HK-2 (cell line): ENCODE results near the gene TAPBPL.

Source experiments
- DNase-seq: peaks from one replicate; pipeline ENCODE4 v3.0.0-alpha.2; 2018; ENCODE audit not compliant: unreplicated experiment

Gene TAPBPL

GRCh38 chr12:6437586-6437985 lies 14.3 kb upstream of the TAPBPL start:
- no peak for DNase-seq

GRCh38 chr12:6438345-6438744 lies 13.5 kb upstream of the TAPBPL start:
- no peak for DNase-seq

GRCh38 chr12:6440391-6440790 lies 11.5 kb upstream of the TAPBPL start:
- no peak for DNase-seq

- DNase-seq: no peak
Measured at GRCh38 chr12:6442836-6443235, 9.0 kb upstream of the TAPBPL start.

DNA sequence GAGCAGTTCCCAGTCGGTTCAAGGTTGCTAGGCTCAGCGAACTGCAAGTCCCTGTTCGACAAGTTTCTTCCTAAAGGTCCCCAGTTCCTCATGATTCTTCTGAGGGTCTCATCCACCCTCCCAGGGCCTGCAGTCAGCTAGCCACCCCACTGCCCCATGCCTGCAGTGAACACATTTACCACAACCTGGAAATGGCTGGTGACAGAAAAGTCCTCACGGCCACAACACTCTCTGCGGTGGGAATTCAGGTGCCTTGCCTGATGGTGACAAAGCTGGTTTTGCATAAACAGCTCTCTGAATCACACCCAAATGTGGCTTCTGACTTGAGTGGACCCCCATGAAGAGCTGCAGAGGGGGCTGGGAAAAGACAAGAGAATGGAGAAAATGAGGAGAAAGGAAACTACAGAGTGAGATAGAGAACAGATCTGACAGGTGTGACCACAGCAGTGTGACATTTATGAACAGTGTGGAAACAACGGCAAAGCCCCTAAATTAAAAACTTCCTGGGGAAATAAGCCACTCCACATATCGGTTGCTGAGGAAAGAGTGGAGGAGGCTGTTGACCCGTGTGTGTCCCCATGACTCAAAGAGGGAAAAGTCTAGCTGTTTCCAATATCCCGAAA lies 8.4 kb upstream of the TAPBPL start:
- DNase-seq: no peak

DNA sequence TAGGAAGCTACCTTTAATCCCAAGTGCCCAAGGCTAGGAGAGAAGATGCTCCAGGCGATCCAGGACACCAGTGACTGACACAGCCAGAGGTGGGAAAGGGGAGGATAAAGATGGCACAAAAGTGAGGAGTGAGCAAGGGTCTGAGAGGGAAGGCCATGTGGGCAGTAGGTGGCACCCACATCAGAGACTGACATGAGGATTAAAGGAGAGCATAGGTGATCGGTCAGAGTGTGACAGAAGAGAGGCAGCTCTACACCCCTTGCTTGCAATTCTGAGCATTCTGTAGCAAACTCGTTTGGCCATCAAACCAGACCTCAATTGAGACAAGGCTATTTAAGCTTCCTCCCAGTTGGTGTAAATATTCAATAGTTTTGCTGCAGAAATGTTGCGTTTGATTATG lies 7.8 kb upstream of the TAPBPL start:
- no peak for DNase-seq

DNA sequence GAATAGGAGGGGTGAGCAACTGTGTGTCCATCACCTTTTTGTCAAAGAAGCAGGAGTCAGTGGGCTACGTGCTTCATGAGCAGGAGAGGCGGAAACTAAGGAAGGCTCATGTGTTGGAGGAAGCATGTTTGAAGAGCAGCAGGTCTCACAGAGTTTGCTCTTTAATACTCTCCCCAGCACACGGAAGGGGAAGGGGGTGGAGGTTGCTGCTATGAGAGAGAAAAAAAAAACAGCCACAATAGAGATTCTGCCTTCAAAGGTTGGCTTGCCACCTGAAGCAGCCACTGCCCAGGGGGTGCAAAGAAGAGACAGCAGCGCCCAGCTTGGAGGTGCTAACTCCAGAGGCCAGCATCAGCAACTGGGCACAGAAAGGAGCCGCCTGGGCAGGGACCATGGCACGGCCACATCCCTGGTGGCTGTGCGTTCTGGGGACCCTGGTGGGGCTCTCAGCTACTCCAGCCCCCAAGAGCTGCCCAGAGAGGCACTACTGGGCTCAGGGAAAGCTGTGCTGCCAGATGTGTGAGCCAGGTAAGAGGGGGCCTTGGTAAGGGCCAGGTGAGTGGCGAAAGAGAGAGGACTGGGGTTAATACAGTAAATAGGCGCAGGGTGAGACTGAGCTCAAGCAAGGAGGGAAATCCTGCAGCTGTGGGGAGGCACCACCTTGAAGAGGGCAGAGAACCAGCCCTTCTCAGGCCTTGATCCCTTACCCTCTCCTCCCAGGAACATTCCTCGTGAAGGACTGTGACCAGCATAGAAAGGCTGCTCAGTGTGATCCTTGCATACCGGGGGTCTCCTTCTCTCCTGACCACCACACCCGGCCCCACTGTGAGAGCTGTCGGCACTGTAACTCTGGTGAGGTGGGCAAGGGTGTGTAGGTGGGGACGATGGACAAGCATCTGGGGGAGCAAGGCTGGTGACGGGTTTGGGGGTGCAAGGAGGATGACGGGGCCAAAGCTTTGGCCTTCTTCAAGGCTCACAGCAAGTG lies 6.8 kb upstream of the TAPBPL start, which contains the start of gene CD27:
TSS of gene CD27 (plus strand) at position 252 of the 985 bp plus-strand sequence. CDS start at position 393, 141 bp downstream.
- no peak for DNase-seq

DNA sequence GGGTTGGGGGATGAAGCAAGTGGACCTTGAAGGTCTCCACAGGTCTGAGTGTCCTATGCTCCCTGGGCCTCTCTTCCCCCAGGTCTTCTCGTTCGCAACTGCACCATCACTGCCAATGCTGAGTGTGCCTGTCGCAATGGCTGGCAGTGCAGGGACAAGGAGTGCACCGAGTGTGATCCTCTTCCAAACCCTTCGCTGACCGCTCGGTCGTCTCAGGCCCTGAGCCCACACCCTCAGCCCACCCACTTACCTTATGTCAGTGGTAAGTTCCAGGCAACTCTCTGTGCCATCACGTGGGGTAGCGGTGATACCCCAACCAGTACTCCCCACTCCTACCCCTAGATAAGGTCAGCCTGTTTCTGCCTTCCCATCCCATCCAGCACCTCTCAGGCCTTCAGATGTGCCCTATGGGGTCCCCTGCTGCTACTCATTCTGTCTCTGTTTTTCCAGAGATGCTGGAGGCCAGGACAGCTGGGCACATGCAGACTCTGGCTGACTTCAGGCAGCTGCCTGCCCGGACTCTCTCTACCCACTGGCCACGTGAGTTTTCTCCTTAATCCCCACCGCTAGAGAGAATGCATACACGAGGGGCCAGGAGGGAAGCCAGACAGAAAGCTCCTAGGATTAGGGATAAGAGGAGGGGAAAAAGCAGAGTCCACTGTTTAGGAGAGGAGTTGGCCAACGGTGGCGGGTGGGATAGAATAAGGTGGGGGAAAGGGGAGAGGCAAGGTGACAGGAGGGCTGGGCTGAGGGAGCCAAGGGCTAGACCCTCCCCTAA lies 1.6 kb upstream of the TAPBPL start:
- DNase-seq: no peak

DNA sequence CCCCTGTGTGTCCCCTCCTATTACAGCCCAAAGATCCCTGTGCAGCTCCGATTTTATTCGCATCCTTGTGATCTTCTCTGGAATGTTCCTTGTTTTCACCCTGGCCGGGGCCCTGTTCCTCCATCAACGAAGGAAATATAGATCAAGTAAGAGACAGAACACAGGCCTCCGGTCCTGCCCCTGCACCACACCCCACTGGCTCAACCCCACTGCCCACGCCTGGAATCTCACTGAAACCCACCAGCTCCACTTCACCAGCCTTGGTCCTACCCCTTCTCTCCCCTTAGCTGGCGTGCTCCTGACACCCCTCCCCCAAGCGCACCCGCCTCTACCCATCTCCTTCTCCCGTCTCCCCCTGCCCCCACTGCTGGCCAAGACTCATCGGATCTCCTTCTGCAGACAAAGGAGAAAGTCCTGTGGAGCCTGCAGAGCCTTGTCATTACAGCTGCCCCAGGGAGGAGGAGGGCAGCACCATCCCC lies 934 bp upstream of the TAPBPL start:
- no peak for DNase-seq

DNA sequence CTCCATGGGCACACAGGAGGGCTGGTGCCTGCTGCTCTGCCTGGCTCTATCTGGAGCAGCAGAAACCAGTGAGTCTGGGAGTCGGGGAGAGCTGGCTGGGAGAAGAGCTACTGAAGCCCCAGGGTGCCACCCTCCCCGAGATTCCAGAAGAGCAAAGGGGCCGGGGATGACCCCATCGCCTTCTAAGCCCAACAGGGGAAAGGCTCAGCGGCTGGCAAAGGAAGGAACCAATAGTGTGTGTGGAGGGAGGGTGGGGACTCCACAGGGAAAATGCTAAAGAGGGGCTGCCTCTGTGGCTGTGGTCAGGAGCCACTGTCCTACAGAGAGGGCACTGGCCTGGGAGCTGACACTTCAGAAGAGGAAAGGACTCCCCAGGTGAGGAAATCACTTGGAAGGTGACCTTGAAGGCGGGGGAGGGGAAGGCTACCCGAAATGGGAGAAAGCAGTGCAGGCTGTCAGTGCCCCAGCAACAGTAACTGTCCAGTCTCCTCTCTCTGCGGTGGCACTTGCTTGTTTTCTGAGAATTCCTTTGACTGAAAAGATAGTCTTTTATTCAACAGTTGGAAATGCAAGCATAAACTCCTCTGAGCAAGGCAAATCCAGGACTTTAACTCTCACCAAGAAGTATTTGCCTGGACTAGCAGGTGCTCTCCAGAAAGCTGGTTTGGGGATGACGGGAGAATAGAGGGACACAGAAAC lies 552 bp downstream of the TAPBPL start:
- no peak for DNase-seq

- no peak for DNase-seq
Measured at GRCh38 chr12:6452944-6453630, 1.2 kb downstream of the TAPBPL start.

GRCh38 chr12:6457220-6457945 lies 5.5 kb downstream of the TAPBPL start:
- DNase-seq: no peak

DNA sequence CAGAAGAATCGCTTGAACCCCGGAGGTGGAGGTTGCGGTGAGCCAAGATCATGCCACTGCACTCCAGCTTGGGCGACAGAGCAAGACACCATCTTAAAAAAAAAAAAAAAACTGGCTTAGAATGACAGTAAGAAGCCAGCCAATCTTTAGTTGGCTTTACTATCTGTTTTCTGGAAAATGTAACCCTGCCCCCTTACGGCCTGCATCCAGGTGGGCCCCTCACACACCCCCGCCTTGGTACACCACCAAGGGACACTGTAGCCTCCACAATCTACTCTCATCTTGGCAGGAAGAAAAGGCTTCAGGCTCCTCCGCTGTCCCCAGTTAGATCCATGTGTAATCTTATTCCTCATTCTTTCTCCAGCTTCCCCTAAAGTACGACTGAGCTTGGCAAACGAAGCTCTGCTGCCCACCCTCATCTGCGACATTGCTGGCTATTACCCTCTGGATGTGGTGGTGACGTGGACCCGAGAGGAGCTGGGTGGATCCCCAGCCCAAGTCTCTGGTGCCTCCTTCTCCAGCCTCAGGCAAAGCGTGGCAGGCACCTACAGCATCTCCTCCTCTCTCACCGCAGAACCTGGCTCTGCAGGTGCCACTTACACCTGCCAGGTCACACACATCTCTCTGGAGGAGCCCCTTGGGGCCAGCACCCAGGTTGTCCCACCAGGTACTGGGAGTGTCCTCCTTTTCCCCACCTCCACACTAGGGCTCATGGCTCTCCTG lies 6.6 kb downstream of the TAPBPL start:
- no peak for DNase-seq

- no peak for DNase-seq
Measured at GRCh38 chr12:6459004-6459337, 7.1 kb downstream of the TAPBPL start.

GRCh38 chr12:6460751-6461371 lies 9.0 kb downstream of the TAPBPL start:
- no peak for DNase-seq

DNA sequence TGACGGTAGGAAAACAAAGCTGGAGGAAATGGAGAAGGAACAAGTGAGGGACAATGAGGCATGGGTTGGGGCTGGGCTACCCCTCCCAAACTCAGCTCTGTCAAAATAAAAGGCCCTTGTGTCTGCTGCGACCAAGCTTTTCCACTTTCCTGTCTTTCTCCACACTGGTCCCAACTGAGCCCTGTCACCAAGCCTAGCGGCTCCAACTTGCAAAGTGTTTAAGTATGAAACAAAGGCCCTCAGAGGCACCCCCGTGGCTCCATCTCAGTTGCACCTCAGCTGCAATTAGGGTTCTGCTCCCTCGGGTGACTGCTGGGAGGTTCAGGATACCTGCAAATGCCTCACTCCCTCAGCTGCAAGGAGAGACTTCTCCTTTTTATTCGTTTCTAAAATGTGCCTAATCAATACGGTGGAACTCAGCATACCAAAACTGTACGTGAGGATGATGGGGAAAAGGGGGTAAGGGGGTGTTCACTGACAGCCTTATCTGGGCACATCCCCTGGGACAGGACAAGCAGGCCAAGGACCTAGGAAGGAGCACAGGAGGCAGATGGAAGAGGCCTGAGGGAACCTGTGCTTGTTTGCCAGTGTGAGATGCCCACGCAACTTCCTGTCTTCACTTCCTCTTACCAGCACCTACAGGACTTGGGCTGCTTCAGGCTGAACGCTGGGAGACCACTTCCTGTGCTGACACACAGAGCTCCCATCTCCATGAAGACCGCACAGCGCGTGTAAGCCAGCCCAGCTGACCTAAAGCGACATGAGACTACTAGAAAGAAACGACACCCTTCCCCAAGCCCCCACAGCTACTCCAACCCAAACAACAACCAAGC lies 9.8 kb downstream of the TAPBPL start:
- peak; percentile 30 for DNase-seq

DNA sequence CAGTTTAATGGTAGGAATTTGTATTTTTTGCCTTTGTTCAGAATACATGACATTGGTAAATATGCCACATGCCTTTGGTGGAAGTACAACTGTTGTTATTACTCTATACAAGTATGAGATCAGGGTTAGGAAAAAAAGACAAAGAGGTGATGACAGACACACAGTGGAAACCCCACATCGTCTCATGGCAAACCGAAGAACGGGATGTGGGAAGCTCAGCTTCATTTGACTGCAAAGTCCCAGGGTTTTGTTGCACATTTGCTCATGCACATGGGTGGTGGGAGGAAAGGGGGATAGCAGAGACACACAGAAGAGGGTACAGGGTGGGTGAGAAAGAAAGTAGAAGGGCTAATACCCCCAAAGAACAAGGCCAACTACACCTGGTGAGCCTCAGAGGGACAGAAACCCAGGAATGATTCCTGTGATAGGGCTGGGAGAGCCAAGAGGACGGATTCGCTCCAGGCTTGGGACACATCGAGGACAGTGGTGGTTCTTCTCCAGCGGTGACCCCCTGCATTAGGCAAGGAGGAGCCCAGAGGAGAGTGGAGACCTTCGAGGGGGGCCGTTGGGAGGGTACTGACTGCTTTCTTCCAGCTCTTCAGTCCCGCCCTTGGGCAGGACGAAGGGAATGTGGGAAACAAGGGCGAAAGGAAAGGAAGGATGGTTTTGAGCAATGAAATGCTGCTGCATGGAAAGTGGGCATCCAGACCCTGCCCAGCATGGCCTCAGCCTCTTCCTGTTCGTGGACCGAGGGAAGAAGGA lies 10.6 kb downstream of the TAPBPL start:
- DNase-seq: no peak

DNA sequence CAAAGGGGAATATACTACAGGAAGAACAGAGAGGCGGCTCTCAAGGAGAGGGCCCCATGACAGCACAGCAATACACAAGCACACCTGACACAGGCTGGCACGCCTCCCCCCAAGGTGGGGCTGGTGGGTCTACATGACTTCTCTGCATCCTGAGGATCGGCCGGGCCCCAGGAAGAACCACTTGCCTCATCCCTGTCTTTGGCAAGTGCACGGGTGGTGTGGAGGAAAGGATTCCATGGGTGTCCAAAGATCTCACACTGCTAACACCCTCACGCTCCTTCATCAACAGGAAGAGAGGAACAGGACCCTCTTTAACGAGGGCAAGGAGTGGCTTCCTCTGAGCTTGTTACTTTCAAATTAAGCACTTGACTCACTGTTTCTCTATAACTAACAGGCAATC lies 11.4 kb downstream of the TAPBPL start:
- no peak for DNase-seq
